Hepatocyte (in vitro differentiated cells): ENCODE results near the gene EEF1A1. TPM values are rescaled to one million over a fixed set of nuclear protein-coding genes. Genes with fewer than 3 reads are reported as not detected.

Source experiments
- DNase-seq: peaks from one replicate; pipeline ENCODE4 v3.0.0-alpha.2; 2016; ENCODE audit warnings: low spot score
- H2AFZ ChIP-seq: fragments of 200-600 bp; sonication (generic); 2 replicates; pipeline ENCODE4 v1.6.0; 2016; ENCODE audit warnings: antibody characterized with exemption, mild to moderate bottlenecking
- H3K27ac ChIP-seq: fragments of 200-600 bp; sonication (generic); 2 replicates; pipeline ENCODE4 v1.5.1; 2016; ENCODE audit warnings: mild to moderate bottlenecking
- H3K27me3 ChIP-seq: fragments of 200-600 bp; sonication (generic); 2 replicates; pipeline ENCODE4 v1.6.1; 2016
- H3K36me3 ChIP-seq: fragments of 200-600 bp; sonication (generic); replicated peaks from 2 replicates; pipeline ENCODE4 v1.5.1; 2016; ENCODE audit warnings: low read depth; ENCODE audit not compliant: insufficient read depth
- H3K4me1 ChIP-seq: fragments of 200-600 bp; sonication (generic); 2 replicates; pipeline ENCODE4 v1.5.1; 2016; ENCODE audit warnings: mild to moderate bottlenecking, moderate library complexity; ENCODE audit not compliant: insufficient read depth
- H3K4me2 ChIP-seq: fragments of 200-600 bp; sonication (generic); 2 replicates; pipeline ENCODE4 v1.6.0; 2016
- H3K4me3 ChIP-seq: fragments of 200-600 bp; sonication (generic); 2 replicates; pipeline ENCODE4 v1.5.1; 2016; ENCODE audit warnings: mild to moderate bottlenecking
- H3K79me2 ChIP-seq: fragments of 200-600 bp; sonication (generic); 2 replicates; pipeline ENCODE4 v1.6.0; 2017; ENCODE audit warnings: mild to moderate bottlenecking
- H3K9me2 ChIP-seq: fragments of 200-600 bp; sonication (generic); replicated peaks from 2 replicates; pipeline ENCODE4 v1.6.0; 2017; ENCODE audit warnings: mild to moderate bottlenecking; ENCODE audit not compliant: insufficient read depth
- H3K9me3 ChIP-seq: fragments of 200-600 bp; sonication (generic); 2 replicates; pipeline ENCODE4 v1.5.1; 2016; ENCODE audit warnings: low read depth, mild to moderate bottlenecking
- H4K20me1 ChIP-seq: fragments of 200-600 bp; sonication (generic); 2 replicates; pipeline ENCODE4 v1.6.0; 2016; ENCODE audit warnings: mild to moderate bottlenecking; ENCODE audit not compliant: insufficient read depth, poor library complexity, severe bottlenecking
- EZH2 ChIP-seq: fragments of 200-600 bp; sonication (generic); IDR thresholded peaks from 2 replicates; pipeline ENCODE4 v1.6.1; 2016; ENCODE audit warnings: antibody characterized with exemption, mild to moderate bottlenecking, borderline replicate concordance
- EZH2phosphoT487 ChIP-seq: fragments of 200-600 bp; sonication (generic); IDR thresholded peaks from one replicate; pipeline ENCODE4 v1.6.1; 2018; ENCODE audit warnings: antibody characterized with exemption, mild to moderate bottlenecking, low read depth, moderate library complexity; ENCODE audit not compliant: unreplicated experiment, severe bottlenecking
- WGBS: methylation state at CpG from one replicate; pipeline ENCODE4 v1.1.6; 2016; ENCODE audit warnings: low lambda C conversion rate; ENCODE audit errors: missing lambda C conversion rate; 5-methylcytosine and 5-hydroxymethylcytosine counted together
- polyA plus RNA-seq: library from polyadenylated mRNA; unstranded; fragments of >200 nt; fragmentation: Nextera tagmentation; extraction: Ambion mirVana; gene quantifications from 2 replicates; pipeline ENCODE4 v1.2.1, GENCODE V29; 2016
- small RNA-seq: library from RNA; depleted of rRNA; stranded (forward); fragments of <200 nt; gene quantifications from one replicate; pipeline ENCODE3, GENCODE V24; 2014
- total RNA-seq: library from RNA; depleted of rRNA; stranded (reverse); fragments of >200 nt; gene quantifications from 2 replicates; pipeline ENCODE4 v1.2.3, GENCODE V29; 2014
- TF ChIP-seq, protein P1 (sequence below): fragments of 200-600 bp; sonication (generic); IDR thresholded peaks from 2 replicates; pipeline ENCODE4 v1.5.1; 2016; ENCODE audit warnings: antibody characterized with exemption, mild to moderate bottlenecking; ENCODE audit not compliant: poor library complexity

Gene EEF1A1
- total and polyA plus RNA-seq, 2 experiments from 2014 or later: 2,627 to 11,226 TPM

- H3K9me2 ChIP-seq: no peaks in the 10 kb centered on the region
- no peak overlapping the region for H3K27ac ChIP-seq
- no peak for DNase-seq
- H4K20me1 ChIP-seq: no peaks in the 10 kb centered on the region
- no peaks in the 10 kb centered on the region for H3K9me3 ChIP-seq
- H2AFZ ChIP-seq: no peak overlapping the region
- H3K4me2 ChIP-seq: no peak overlapping the region
- H3K27me3 ChIP-seq: no peaks in the 10 kb centered on the region
- TF ChIP-seq, protein P1, sequence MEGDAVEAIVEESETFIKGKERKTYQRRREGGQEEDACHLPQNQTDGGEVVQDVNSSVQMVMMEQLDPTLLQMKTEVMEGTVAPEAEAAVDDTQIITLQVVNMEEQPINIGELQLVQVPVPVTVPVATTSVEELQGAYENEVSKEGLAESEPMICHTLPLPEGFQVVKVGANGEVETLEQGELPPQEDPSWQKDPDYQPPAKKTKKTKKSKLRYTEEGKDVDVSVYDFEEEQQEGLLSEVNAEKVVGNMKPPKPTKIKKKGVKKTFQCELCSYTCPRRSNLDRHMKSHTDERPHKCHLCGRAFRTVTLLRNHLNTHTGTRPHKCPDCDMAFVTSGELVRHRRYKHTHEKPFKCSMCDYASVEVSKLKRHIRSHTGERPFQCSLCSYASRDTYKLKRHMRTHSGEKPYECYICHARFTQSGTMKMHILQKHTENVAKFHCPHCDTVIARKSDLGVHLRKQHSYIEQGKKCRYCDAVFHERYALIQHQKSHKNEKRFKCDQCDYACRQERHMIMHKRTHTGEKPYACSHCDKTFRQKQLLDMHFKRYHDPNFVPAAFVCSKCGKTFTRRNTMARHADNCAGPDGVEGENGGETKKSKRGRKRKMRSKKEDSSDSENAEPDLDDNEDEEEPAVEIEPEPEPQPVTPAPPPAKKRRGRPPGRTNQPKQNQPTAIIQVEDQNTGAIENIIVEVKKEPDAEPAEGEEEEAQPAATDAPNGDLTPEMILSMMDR: no peak
- no peak for TF ChIP-seq EZH2
- TF ChIP-seq EZH2phosphoT487: no peak
- no peaks in the 10 kb centered on the region for H3K36me3 ChIP-seq
- no peaks in the 10 kb centered on the region for H3K4me1 ChIP-seq
- H3K79me2 ChIP-seq: no peaks in the 10 kb centered on the region
- whole genome bisulfite sequencing: 99% methylated on average over 10 of the region's 10 CpGs
- H3K4me3 ChIP-seq: no peak overlapping the region
These were observed 44.1 kb downstream of the EEF1A1 start for GRCh38 chr6:73476723-73477122.

- Histone ChIP-seq H3K4me1 (no peaks in the 10 kb centered on the region), H3K4me2 (no peak overlapping the region), H3K4me3 (no peak overlapping the region), H4K20me1 (no peaks in the 10 kb centered on the region), H3K36me3 (no peaks in the 10 kb centered on the region), H3K27me3 (no peaks in the 10 kb centered on the region), H3K9me2 (no peaks in the 10 kb centered on the region), H3K27ac (no peak overlapping the region), H3K9me3 (no peaks in the 10 kb centered on the region), H2AFZ (no peak overlapping the region), H3K79me2 (peaks cover 2% of the 10 kb centered on the region)
- 96% methylated on average over 2 of the region's 2 CpGs for WGBS
- TF ChIP-seq, protein P1: no peak
- no peak for TF ChIP-seq EZH2phosphoT487
- TF ChIP-seq EZH2: no peak
- DNase-seq: no peak
These were observed 49.0 kb downstream of the EEF1A1 start for GRCh38 chr6:73471686-73472290.

Small RNA genes lying within 50 kb of the gene (small RNA-seq; reads per million reads assigned to genes)
- not detected for gene AL603910.2
- not detected for gene RN7SL827P

Other genes starting within 250 kb of the EEF1A1 start
- gene DPPA5, start 166.8 kb downstream of the EEF1A1 start, total RNA-seq: not detected in 2 replicates
- gene DPPA5, start 166.8 kb downstream of the EEF1A1 start, polyA plus RNA-seq: not detected in 2 replicates
- not detected in 2 replicates for gene KHDC3L, start 158.4 kb downstream of the EEF1A1 start, total RNA-seq
- not detected in 2 replicates for gene KHDC3L, start 158.4 kb downstream of the EEF1A1 start, polyA plus RNA-seq
- not detected in 2 replicates for gene OOEP, start 151.1 kb downstream of the EEF1A1 start, total RNA-seq
- not detected in 2 replicates for gene OOEP, start 151.1 kb downstream of the EEF1A1 start, polyA plus RNA-seq
- not detected in 2 replicates for gene DDX43, start 126.2 kb downstream of the EEF1A1 start, total RNA-seq
- gene DDX43, start 126.2 kb downstream of the EEF1A1 start, polyA plus RNA-seq: 0.07 TPM in 1 of 2 replicates, not detected in the other
- 0.50 and 1.0 TPM in 2 replicates for gene CGAS, start 68.7 kb downstream of the EEF1A1 start, total RNA-seq
- gene CGAS, start 68.7 kb downstream of the EEF1A1 start, polyA plus RNA-seq: 0.18 and 0.35 TPM in 2 replicates
- 27.4 and 28.2 TPM in 2 replicates for gene MTO1, start 59.3 kb downstream of the EEF1A1 start, total RNA-seq
- 13.1 and 19.2 TPM in 2 replicates for gene MTO1, start 59.3 kb downstream of the EEF1A1 start, polyA plus RNA-seq
- gene SLC17A5, start 133.0 kb upstream of the EEF1A1 start, total RNA-seq: 76.9 and 90.6 TPM in 2 replicates
- 47.7 TPM in 2 replicates for gene SLC17A5, start 133.0 kb upstream of the EEF1A1 start, polyA plus RNA-seq
- 7.3 and 8.2 TPM in 2 replicates for gene CD109, start 175.2 kb upstream of the EEF1A1 start, total RNA-seq
- 3.0 and 4.7 TPM in 2 replicates for gene CD109, start 175.2 kb upstream of the EEF1A1 start, polyA plus RNA-seq